ENCODE results near the gene CACNG7.

DNA sequence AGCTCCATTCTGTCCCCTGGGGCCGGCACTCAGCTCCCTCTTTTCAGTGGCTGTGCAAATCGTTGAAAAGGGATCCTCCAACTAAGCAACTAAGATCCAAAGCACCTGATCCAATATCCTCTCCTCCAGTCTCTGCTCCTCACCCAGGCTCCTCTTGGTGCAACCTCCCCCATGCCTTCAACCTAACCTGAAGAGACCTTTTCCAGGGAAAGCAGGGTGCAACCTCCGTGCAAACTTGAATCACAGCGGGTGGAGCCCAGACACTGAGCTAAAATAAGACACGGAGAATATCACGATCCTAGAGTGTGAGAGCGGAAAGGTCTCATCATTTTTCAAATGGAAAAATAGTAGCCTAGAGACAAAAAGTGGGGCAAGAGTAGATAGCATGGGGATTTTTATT is 8.3 kb downstream of the CACNG7 start:
- TF ChIP-seq SUZ12 (IDR thresholded peaks at IDR 0.05; ENCODE audit: extremely low read depth, insufficient read depth, insufficient read length) = no peak
- no peak for TF ChIP-seq YY1 (IDR thresholded peaks at IDR 0.05; ENCODE audit: insufficient read depth, insufficient read length)
- TF ChIP-seq ZNF274 (IDR thresholded peaks at IDR 0.05; ENCODE audit: low read depth, low read length) = no peak

Measured in NT2/D1 (cell line).